ENCODE measurements around the gene ZSWIM4. TPM values are rescaled to one million over a fixed set of nuclear protein-coding genes. Genes with fewer than 3 reads are reported as not detected.
A peak's percentile ranks its signal among the peaks of the same experiment; 100 is the strongest.

Gene ZSWIM4
- total and polyA plus RNA-seq, 10 of the 15 experiments (the other 5 are each of a cell fraction or from before 2014, with no cell fraction given), result 0.73 to 11.1 (median 1.8) TPM; not detected in 2

DNA sequence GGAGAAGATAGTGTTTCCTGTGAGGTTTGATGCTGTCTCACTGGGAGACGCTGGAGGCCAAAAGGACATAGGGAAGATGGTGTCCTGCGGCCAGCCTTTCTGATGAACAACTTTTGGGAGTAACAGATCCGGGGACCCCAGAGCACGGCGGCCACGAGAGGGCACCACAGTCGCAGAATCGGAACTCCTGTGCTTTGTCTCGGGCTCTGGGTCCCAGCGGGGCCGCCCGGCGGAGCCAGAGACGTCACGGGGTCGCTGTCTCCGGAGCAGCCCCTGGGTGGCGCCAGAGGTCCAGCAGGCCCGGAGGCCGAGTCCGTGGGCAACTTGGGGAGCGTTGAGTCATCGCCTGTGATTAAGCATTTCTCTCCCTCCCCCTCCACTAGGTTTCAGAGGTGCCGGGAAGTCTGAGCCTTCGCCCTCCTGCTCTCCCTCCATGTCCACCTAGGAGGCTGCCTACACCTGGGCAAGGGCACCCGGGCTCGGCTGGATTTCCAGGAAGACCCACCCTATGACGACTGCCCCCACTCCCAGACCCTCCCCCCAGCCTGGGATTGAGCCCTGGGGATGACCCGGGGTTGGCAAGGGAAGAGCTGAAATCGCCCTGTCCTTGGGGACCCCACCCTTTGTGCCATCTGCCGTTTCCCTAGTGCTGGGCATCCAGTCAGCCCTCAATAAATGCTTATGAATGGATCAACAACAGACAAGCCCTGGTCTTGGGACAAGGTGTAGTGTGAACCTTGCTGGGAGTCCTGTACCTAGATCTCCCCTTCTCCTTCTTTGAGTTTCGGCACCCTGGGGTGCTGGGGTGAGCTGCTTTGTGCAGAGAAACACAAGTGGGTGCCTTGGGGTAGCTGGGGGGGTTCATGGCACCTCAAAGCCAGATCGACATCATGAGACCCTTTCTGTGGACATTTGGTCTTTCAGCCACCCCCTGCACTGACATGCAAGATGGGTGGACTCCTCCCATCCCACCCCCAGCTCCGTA, 85.1 kb downstream of the ZSWIM4 start:
- ATAC-seq, result peak; percentile 95
- ChIA-PET CTCF (interaction anchor here (0.6 to 8.1 kb wide), 27 partner anchors 11 to 600 kb away, joined by 3 to 152 read pairs (median 5); partner anchors contain the start of genes ASF1B, IL27RA and MISP3), POLR2A (interaction anchor here (0.6 to 2.0 kb wide), 7 partner anchors 67 to 402 kb away, joined by 3 to 15 read pairs (median 4); partner anchors contain the start of gene IL27RA), RAD21 (ENCODE audit: unreplicated experiment) (interaction anchor here (0.8 to 4.5 kb wide), 16 partner anchors 14 to 257 kb away, joined by 3 to 40 read pairs (median 6); partner anchors contain the start of genes ASF1B, DCAF15, IL27RA and MISP3), SMC1A (ENCODE audit: uncharacterized antibody, unreplicated experiment) (interaction anchor here (0.6 to 6.5 kb wide), 18 partner anchors 18 to 256 kb away, joined by 3 to 47 read pairs (median 4); partner anchors contain the start of genes ASF1B, IL27RA and MISP3)
- H3K9ac ChIP-seq (ENCODE audit: control insufficient read depth, insufficient read depth, low read length), result peak overlapping the region; percentile 56
- 2% methylated on average over 33 of the region's 34 CpGs for WGBS (ENCODE audit: insufficient coverage, insufficient replicate concordance, low lambda C conversion rate, missing lambda C conversion rate)
- H3K27me3 ChIP-seq (replicated peaks in 1 of 2; ENCODE audit: control insufficient read depth in 2 of 2, insufficient read depth in 2 of 2, low read length in 1 of 2), result no peaks in the 10 kb centered on the region
- intact Hi-C loops (cut with micrococcal nuclease; ENCODE audit: unreplicated experiment) (loop anchor here (1.0 to 5.0 kb wide), 5 partner anchors 122 to 283 kb away; partner anchors contain the start of gene ASF1B), in situ Hi-C loops (cut with MboI) (loop anchor here (5.0 to 25.0 kb wide), 2 partner anchors 192 to 457 kb away; partner anchors contain the start of gene MISP3)
- no peaks in the 10 kb centered on the region for H3K36me3 ChIP-seq (ENCODE audit: control insufficient read depth in 2 of 2, insufficient read depth in 2 of 2, low read length in 1 of 2)
- FAIRE-seq, result peak; percentile 98
- peak overlapping the region; percentile 85 for H3K4me2 ChIP-seq (ENCODE audit: control insufficient read depth, insufficient read depth)
- peak; percentile 84 for DNase-seq (ENCODE audit: low read depth, low spot score)
- no peaks in the 10 kb centered on the region for H3K9me3 ChIP-seq (replicated peaks; ENCODE audit: control insufficient read depth, insufficient read depth, low read length)
- H4K20me1 ChIP-seq (ENCODE audit: control insufficient read depth, insufficient read depth), result no peaks in the 10 kb centered on the region
- H3K4me1 ChIP-seq (ENCODE audit: control insufficient read depth, insufficient read depth, low read length), result peaks cover 25% of the 10 kb centered on the region
- no peaks in the 10 kb centered on the region for H3K79me2 ChIP-seq (ENCODE audit: control insufficient read depth, insufficient read depth, low read length)
- H3K4me3 ChIP-seq, result peak overlapping the region; percentile 42
- H3K27ac ChIP-seq (ENCODE audit: control insufficient read depth, insufficient read depth), result peak overlapping the region; percentile 70
- H2AFZ ChIP-seq (ENCODE audit: control insufficient read depth, low read depth, low read length), result peak overlapping the region; percentile 43
- no TSS peak for BruUV-seq (replicated peaks)
- 0 out of 2 replicates have a peak, but pooled peaks have one; percentile 58 for TF ChIP-seq MLLT1 (IDR thresholded peaks at IDR 0.05)
- TF ChIP-seq CREM (IDR thresholded peaks at IDR 0.05; ENCODE audit: low read depth), result peak; percentile 93
- TF ChIP-seq FOXK2 (IDR thresholded peaks at IDR 0.05), result no peak
- peak; percentile 82 for TF ChIP-seq CHD2 (IDR thresholded peaks at IDR 0.05; ENCODE audit: borderline replicate concordance, low read depth, low read length)
- peak; percentile 73 for TF ChIP-seq MEF2B (IDR thresholded peaks at IDR 0.05; ENCODE audit: partially characterized antibody, poor library complexity, severe bottlenecking)
- TF ChIP-seq TARDBP (IDR thresholded peaks at IDR 0.05; ENCODE audit: borderline replicate concordance), result peak; percentile 44; the same call in 1 of the 2 replicates
- TF ChIP-seq, protein P1, sequence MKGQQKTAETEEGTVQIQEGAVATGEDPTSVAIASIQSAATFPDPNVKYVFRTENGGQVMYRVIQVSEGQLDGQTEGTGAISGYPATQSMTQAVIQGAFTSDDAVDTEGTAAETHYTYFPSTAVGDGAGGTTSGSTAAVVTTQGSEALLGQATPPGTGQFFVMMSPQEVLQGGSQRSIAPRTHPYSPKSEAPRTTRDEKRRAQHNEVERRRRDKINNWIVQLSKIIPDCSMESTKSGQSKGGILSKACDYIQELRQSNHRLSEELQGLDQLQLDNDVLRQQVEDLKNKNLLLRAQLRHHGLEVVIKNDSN (IDR thresholded peaks at IDR 0.05; ENCODE audit: borderline replicate concordance, extremely low read length, insufficient read depth, low read depth, low read length), result peak; percentile 57
- peak; percentile 90 for TF ChIP-seq STAT1 (conservative IDR thresholded peaks at IDR 0.05)
- peak; percentile 99 for TF ChIP-seq SMC3 (IDR thresholded peaks at IDR 0.05; ENCODE audit: borderline replicate concordance, low read length)
- TF ChIP-seq RFX5 (IDR thresholded peaks at IDR 0.05; ENCODE audit: low read depth, low read length), result 0 out of 2 replicates have a peak, but pooled peaks have one; percentile 43
- no peak for TF ChIP-seq CEBPB (IDR thresholded peaks at IDR 0.05; ENCODE audit: borderline replicate concordance in 1 of 2, low read depth in 2 of 2, low read length in 2 of 2)
- no peak for TF ChIP-seq ZBED1 (IDR thresholded peaks at IDR 0.05; ENCODE audit: borderline replicate concordance)
- TF ChIP-seq CREB1 (IDR thresholded peaks at IDR 0.05; ENCODE audit: low read depth), result peak; percentile 90
- TF ChIP-seq, protein P2, sequence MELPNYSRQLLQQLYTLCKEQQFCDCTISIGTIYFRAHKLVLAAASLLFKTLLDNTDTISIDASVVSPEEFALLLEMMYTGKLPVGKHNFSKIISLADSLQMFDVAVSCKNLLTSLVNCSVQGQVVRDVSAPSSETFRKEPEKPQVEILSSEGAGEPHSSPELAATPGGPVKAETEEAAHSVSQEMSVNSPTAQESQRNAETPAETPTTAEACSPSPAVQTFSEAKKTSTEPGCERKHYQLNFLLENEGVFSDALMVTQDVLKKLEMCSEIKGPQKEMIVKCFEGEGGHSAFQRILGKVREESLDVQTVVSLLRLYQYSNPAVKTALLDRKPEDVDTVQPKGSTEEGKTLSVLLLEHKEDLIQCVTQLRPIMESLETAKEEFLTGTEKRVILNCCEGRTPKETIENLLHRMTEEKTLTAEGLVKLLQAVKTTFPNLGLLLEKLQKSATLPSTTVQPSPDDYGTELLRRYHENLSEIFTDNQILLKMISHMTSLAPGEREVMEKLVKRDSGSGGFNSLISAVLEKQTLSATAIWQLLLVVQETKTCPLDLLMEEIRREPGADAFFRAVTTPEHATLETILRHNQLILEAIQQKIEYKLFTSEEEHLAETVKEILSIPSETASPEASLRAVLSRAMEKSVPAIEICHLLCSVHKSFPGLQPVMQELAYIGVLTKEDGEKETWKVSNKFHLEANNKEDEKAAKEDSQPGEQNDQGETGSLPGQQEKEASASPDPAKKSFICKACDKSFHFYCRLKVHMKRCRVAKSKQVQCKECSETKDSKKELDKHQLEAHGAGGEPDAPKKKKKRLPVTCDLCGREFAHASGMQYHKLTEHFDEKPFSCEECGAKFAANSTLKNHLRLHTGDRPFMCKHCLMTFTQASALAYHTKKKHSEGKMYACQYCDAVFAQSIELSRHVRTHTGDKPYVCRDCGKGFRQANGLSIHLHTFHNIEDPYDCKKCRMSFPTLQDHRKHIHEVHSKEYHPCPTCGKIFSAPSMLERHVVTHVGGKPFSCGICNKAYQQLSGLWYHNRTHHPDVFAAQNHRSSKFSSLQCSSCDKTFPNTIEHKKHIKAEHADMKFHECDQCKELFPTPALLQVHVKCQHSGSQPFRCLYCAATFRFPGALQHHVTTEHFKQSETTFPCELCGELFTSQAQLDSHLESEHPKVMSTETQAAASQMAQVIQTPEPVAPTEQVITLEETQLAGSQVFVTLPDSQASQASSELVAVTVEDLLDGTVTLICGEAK (IDR thresholded peaks at IDR 0.05; ENCODE audit: borderline replicate concordance), result no peak

All from GM12878 (cell line).